ENCODE data around the gene ACOT8. TPM values are rescaled to one million over a fixed set of nuclear protein-coding genes. Genes with fewer than 3 reads are reported as not detected.

The ACOT8 gene
- total RNA-seq (2022) (37.9 and 39.9 TPM in 2 replicates), Bru-seq, nascent RNA (percentile 72 among the genes with signal in this experiment), BruChase-seq, experiment 1, labeled RNA remaining after a 6-hour chase (percentile 68 among the genes with signal in this experiment), BruChase-seq, experiment 2, labeled RNA remaining after a 2-hour chase (percentile 62 among the genes with signal in this experiment)
- long read RNA-seq, transcript ACOT8-203 (3 exons, 708 nt), result minor isoform, 5 of 141 reads
- long read RNA-seq, transcript ACOT8-201 (6 exons, 1,168 nt), result major isoform, 45 of 141 reads
- long read RNA-seq, partial matches to known transcripts, result 72 of 141 reads
- long read RNA-seq, other reads (novel, unspliced or antisense), result 9 of 141 reads

DNA sequence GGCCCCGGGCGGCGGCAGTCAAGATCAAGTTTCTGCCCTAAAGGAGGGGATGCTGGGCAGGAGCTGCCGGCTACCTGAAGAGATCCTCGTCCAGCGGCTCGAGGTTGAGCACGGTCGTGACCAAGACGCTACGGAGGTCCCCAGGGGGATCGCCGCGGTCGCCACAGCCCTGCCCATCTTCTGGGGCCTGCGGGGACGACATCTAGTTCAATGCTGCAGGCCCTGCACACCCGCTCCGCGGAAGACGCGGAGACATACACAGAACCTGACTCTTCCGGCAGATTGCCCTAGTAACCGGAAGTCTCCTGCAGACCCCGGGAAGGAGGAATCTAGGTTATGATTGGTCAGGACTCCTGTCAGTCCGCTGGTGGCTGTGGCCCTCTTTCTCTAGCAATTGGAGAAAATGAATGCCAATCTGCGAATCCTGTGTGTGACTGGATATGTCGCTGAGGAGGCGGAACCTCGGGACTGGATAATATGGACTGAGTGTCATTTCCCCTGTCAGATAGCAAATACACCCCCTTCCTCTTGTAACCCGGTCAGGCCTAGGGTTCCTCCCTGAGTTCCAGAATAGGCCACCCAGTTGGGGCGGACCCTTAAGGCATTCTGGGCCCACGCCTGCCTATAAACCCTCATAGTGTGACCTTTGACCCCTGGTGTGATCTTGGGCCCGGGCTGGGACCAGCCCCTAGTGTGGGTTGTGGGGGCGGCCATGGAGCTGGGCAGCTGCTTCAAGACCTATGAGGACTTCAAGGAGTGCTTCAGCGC is at the start of gene ACOT8, which contains the start of gene ZSWIM3:
Gene ACOT8 (minus strand): TSS at position 279 of the 768 bp plus-strand sequence. CDS start 77 bp downstream, at position 202.
Gene ZSWIM3 (plus strand): TSS at position 501 of the 768 bp plus-strand sequence. CDS start 212 bp downstream, at position 713.
- TF ChIP-seq, protein P1, sequence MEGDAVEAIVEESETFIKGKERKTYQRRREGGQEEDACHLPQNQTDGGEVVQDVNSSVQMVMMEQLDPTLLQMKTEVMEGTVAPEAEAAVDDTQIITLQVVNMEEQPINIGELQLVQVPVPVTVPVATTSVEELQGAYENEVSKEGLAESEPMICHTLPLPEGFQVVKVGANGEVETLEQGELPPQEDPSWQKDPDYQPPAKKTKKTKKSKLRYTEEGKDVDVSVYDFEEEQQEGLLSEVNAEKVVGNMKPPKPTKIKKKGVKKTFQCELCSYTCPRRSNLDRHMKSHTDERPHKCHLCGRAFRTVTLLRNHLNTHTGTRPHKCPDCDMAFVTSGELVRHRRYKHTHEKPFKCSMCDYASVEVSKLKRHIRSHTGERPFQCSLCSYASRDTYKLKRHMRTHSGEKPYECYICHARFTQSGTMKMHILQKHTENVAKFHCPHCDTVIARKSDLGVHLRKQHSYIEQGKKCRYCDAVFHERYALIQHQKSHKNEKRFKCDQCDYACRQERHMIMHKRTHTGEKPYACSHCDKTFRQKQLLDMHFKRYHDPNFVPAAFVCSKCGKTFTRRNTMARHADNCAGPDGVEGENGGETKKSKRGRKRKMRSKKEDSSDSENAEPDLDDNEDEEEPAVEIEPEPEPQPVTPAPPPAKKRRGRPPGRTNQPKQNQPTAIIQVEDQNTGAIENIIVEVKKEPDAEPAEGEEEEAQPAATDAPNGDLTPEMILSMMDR (IDR thresholded peaks at IDR 0.05; ENCODE audit: unreplicated experiment), result no peak
- Mint-ChIP-seq H3K27ac (ENCODE audit: unreplicated experiment) (peak within 1 kb of the TSS; percentile 79), H3K4me1 (ENCODE audit: low read depth, unreplicated experiment) (peaks cover 38% of the 10 kb centered on the region), H3K9me3 (ENCODE audit: low read depth, unreplicated experiment) (peaks cover 3% of the 10 kb centered on the region), H3K36me3 (ENCODE audit: insufficient read depth, unreplicated experiment) (peaks cover 26% of the 10 kb centered on the region), H3K4me3 (ENCODE audit: low read depth, unreplicated experiment) (peak within 1 kb of the TSS; percentile 94), H3K27me3 (ENCODE audit: unreplicated experiment) (no peaks in the 10 kb centered on the region)
- CTCF ChIA-PET, result interaction anchor here (0.6 to 1.5 kb wide), 4 partner anchors 10 to 517 kb away, joined by 3 to 6 read pairs (median 4); partner anchors contain the start of gene ZSWIM1
- intact Hi-C loops (cut with micrococcal nuclease; ENCODE audit: unreplicated experiment), result no loop called here
- BruUV-seq (replicated peaks), result no TSS peak
- peak; percentile 99 for DNase-seq

DNA sequence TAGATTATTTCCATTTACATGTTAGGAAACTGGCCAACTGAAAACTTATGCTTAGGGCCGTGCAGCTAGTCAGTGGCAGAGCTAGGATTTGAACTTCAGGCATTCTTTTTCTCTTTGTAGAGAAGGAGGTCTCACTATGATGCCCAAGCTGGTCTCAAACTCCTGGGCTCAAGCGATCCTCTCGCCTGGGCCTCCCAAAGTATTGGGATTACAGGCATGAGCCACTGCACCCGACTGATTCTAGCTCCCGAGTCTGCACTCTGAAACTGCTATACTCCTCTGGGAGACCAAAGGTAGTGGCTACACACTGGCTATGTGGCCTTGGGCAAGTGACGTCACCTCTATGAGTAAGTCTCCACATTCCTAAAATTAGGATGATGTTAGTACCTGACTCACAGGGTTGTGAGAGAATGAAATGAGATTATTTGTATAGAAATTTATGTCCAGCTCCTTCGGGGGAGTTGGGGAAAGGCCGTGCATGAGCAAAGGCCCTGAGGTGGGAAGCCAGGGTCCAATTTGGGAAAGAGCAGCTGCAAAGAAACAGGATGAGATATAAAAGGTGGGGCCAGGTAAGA is 48.4 kb upstream of the ACOT8 start:
- Mint-ChIP-seq H3K27me3 (ENCODE audit: unreplicated experiment) (peaks cover 7% of the 10 kb centered on the region), H3K27ac (ENCODE audit: unreplicated experiment) (no peak overlapping the region), H3K4me1 (ENCODE audit: low read depth, unreplicated experiment) (peaks cover 9% of the 10 kb centered on the region), H3K4me3 (ENCODE audit: low read depth, unreplicated experiment) (no peak overlapping the region), H3K9me3 (ENCODE audit: low read depth, unreplicated experiment) (no peaks in the 10 kb centered on the region), H3K36me3 (ENCODE audit: insufficient read depth, unreplicated experiment) (peaks cover under 1% of the 10 kb centered on the region)
- DNase-seq, result peak; percentile 39
- TF ChIP-seq, protein P1 (IDR thresholded peaks at IDR 0.05; ENCODE audit: unreplicated experiment), result no peak
- CTCF ChIA-PET, result interaction anchor here (0.7 to 1.3 kb wide), 4 partner anchors 13 to 64 kb away, joined by 3 read pairs; no protein-coding TSS in a partner anchor
- intact Hi-C loops (cut with micrococcal nuclease; ENCODE audit: unreplicated experiment), result no loop called here
- no TSS peak for BruUV-seq (replicated peaks)

DNA sequence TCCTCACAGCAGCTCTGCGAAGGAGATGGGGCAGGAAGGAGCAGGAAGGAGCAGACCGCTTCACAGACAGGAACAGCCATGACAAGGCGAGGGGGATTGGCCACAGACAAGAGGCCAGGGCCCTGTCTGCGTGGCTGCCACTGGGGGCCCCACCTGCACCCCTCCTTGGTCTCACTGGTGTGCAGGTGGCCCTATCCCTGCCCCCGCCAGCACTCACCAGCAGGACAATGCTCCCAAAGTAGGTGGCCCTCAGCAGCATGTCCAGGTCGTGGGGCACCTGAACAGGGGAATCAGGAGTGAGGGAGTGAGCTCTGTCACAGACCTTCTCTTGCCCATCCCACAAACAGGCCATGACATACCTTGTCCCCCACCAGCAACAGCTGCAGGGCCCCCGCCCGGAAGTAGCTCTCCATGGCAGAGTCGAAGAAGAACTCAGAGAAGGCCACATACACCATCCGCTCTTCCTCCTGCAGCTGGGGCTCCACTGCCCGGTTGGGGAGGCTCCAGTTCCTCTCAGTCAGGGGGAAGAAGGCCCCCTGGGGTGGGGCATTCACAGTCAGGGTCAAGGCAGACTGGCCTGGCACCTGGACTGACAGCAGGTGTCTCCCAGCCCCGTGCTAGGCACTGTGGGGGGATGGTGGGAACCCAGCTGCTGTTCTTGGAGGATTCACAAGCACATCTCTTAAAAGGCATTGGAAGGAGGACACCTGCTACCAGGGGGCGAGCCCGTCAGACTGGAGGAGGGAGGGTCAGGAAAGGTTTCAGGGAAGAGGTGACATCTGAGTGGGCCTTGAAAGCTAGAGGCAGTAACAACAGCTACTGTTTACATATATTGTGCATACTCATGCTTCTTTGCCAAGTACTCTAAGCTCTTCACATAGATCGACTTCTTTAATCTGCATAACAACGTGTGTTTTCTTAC is 47.7 kb upstream of the ACOT8 start:
- H3K27ac Mint-ChIP-seq (ENCODE audit: unreplicated experiment), result no peak overlapping the region
- H3K4me1 Mint-ChIP-seq (ENCODE audit: low read depth, unreplicated experiment), result peaks cover 9% of the 10 kb centered on the region
- H3K4me3 Mint-ChIP-seq (ENCODE audit: low read depth, unreplicated experiment), result no peak overlapping the region
- no TSS peak for BruUV-seq (replicated peaks)
- TF ChIP-seq, protein P1 (IDR thresholded peaks at IDR 0.05; ENCODE audit: unreplicated experiment), result no peak
- intact Hi-C loops (cut with micrococcal nuclease; ENCODE audit: unreplicated experiment), result no loop called here
- DNase-seq, result no peak
- H3K36me3 Mint-ChIP-seq (ENCODE audit: insufficient read depth, unreplicated experiment), result no peaks in the 10 kb centered on the region
- no peaks in the 10 kb centered on the region for H3K9me3 Mint-ChIP-seq (ENCODE audit: low read depth, unreplicated experiment)
- CTCF ChIA-PET, result interaction anchor here (0.7 to 1.3 kb wide), 5 partner anchors 12 to 65 kb away, joined by 3 read pairs; no protein-coding TSS in a partner anchor
- no peaks in the 10 kb centered on the region for H3K27me3 Mint-ChIP-seq (ENCODE audit: unreplicated experiment)

Data from Calu3 (cell line).